ENCODE results near the gene ZNF738.

GRCh38 chr19:21323000-21323399 is 35.8 kb upstream of the ZNF738 start:
- TF ChIP-seq POLR2AphosphoS5 (IDR thresholded peaks at IDR 0.05; ENCODE audit: borderline replicate concordance, low read depth, low read length) (no peak), EZH2 (IDR thresholded peaks at IDR 0.05) (no peak), FOXP2 (optimal IDR thresholded peaks at IDR 0.05; ENCODE audit: control extremely low read depth, extremely low read length, insufficient read depth) (no peak)
